KOPT-K1 (cell line): ENCODE results near the gene ZNF773.
"Not testable (repeated sequence)": the region's sequence is repeated elsewhere in the genome, so short reads cannot be mapped to it uniquely, and the experiment has no call there.

ENCODE experiments used
- H3K27ac ChIP-seq: fragments of 200-600 bp; sonication (generic); 2 replicates; pipeline ENCODE4 v1.5.1; 2016; ENCODE audit warnings: antibody characterized with exemption, mild to moderate bottlenecking, low read depth, low read length; ENCODE audit not compliant: poor library complexity, severe bottlenecking
- H3K36me3 ChIP-seq: fragments of 200-600 bp; sonication (generic); 2 replicates; pipeline ENCODE4 v1.5.1; 2017; ENCODE audit warnings: antibody characterized with exemption, mild to moderate bottlenecking, low read length, moderate library complexity; ENCODE audit not compliant: insufficient read depth
- H3K9me3 ChIP-seq: fragments of 200-600 bp; sonication (generic); 2 replicates; pipeline ENCODE4 v1.5.1; 2017; ENCODE audit warnings: antibody characterized with exemption, low read length, mild to moderate bottlenecking; ENCODE audit not compliant: insufficient read depth, poor library complexity, severe bottlenecking

Gene ZNF773

DNA sequence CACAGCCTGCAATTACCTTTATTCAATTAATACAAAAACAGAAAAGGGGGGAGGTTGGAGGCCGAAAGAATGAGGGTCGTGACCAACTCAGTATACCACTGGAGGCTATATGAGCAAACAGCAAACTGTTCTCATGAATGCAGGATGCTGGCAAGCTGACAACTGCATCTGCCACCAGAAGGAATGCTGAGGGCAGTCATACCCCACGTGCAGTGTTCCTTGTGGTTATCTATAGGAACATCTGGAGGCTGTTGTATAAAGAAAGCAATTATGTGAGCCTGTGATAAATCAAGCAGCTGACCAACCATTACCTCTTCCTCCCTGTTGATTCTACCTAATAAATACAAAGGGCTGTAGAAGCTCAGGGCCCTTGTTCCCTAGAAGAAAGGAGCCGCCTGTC, 18.3 kb downstream of the ZNF773 start:
- H3K27ac ChIP-seq, result not testable (repeated sequence)
- Histone ChIP-seq H3K36me3 (peaks cover 22% of the 10 kb centered on the region; the same call in 1 of the 2 replicates), H3K9me3 (peaks cover 59% of the 10 kb centered on the region)

DNA sequence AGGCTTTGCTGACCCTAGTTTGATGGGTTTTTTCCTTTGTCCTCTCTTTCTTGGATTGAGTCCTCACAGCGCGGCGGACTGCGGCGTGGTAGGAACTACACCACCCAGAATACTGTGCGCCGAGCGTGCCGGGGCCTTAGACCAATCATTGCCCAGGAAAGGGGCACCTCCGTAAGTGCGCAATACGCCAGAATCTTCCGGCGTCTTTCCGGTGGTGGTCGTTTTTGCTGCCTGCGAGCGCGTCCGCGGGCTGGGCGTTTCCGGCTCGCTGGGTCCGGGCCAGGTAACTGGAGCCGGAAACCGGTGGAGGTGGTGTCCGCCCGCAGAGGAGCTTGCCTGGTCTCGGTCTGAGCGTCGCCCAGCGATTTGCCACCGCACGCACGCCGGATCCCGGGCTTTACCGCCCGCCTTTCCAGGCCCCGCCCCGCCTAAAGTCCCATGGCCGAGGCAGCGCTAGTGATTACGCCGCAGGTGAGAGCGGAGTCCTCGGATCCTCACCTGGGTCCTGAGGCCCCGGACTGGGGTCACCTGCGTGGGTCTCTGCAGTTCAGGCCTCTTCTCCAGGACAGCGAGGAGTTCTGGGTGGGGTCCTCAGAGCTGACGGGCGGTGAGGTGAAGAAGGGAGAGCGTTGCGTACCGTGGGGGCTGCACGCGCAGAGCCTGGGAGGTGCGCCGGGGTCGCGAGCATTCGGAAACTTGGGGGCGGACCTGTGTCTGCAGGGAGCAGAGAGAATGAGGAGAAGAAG, 27.6 kb downstream of the ZNF773 start, which contains the start of gene ZNF549:
TSS of gene ZNF549 (plus strand) at position 221 of the 746 bp plus-strand sequence. CDS start at position 439, 218 bp downstream.
- H3K27ac ChIP-seq, result peak within 1 kb of the TSS; percentile 64
- peaks cover 24% of the 10 kb centered on the region for H3K36me3 ChIP-seq
- peaks cover 21% of the 10 kb centered on the region for H3K9me3 ChIP-seq

GRCh38 chr19:57537953-57538547, 38.3 kb downstream of the ZNF773 start:
- no peak overlapping the region for H3K27ac ChIP-seq
- peaks cover 100% of the 10 kb centered on the region for H3K36me3 ChIP-seq
- peaks cover 100% of the 10 kb centered on the region for H3K9me3 ChIP-seq

- Histone ChIP-seq H3K9me3 (peaks cover 89% of the 10 kb centered on the region), H3K36me3 (peaks cover 100% of the 10 kb centered on the region), H3K27ac (no peak overlapping the region)
Observed at GRCh38 chr19:57546513-57546912, 46.8 kb downstream of the ZNF773 start.

GRCh38 chr19:57552432-57552831, 52.7 kb downstream of the ZNF773 start:
- Histone ChIP-seq H3K27ac (no peak overlapping the region), H3K9me3 (peaks cover 63% of the 10 kb centered on the region), H3K36me3 (peaks cover 96% of the 10 kb centered on the region)

DNA sequence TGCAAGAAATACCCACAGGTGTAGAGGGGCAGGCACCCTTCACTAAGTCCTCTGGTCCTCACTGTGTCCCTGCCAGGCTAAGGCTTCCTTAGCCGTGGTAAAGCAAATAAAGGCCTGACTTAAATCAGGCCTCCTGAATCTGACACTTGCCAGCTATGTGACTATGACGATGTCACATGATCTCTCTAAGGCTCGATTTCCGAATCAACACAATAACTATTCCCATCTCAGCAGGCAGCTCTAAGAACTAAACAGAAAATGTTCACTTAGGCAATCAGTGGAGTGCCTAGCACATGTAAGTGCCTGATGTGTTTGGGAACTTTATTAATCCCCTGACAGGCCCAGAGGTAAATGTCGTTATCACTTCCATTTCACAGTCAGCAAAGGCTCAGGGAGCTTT, 57.9 kb downstream of the ZNF773 start:
- Histone ChIP-seq H3K9me3 (peaks cover 55% of the 10 kb centered on the region), H3K36me3 (peaks cover 44% of the 10 kb centered on the region), H3K27ac (no peak overlapping the region)
